WTC11 (cell line): ENCODE measurements around the gene ALAD. TPM values are rescaled to one million over a fixed set of nuclear protein-coding genes. Genes with fewer than 3 reads are reported as not detected.
A peak's percentile ranks its signal among the peaks of the same experiment; 100 is the strongest.

Source experiments
- ATAC-seq: fragments of 200-7000 bp; cut with Tn5 transposase; 2 replicates; pipeline ENCODE4 v1.10.0; 2021; ENCODE audit warnings: mild to moderate bottlenecking, moderate library complexity
- CTCF ChIA-PET: fragments of 300-600 bp; sonication (Branson Sonifier 250); formaldehyde crosslinking; loops from one replicate; lab custom pipeline; 2021; ENCODE audit warnings: antibody characterized with exemption; lab: Charles Lee
- POLR2A ChIA-PET: fragments of 350-600 bp; sonication (Branson Sonifier 250); formaldehyde crosslinking; loops from one replicate; lab custom pipeline; 2021; ENCODE audit warnings: antibody characterized with exemption; lab: Charles Lee
- DNase-seq: peaks from one replicate; pipeline ENCODE4 v3.0.0; 2021; ENCODE audit warnings: low spot score
- H3K27ac Mint-ChIP-seq: 2 replicates; pipeline ENCODE4 v1.8.0; 2021; ENCODE audit warnings: mixed read lengths
- H3K27me3 Mint-ChIP-seq: 2 replicates; pipeline ENCODE4 v1.8.0; 2021; ENCODE audit warnings: low read depth, mild to moderate bottlenecking, moderate library complexity, mixed read lengths
- H3K36me3 Mint-ChIP-seq: 2 replicates; pipeline ENCODE4 v1.8.0; 2021; ENCODE audit warnings: mixed read lengths
- H3K4me1 Mint-ChIP-seq: 2 replicates; pipeline ENCODE4 v1.8.0; 2022; ENCODE audit warnings: mixed read lengths
- H3K4me3 Mint-ChIP-seq: 2 replicates; pipeline ENCODE4 v1.8.0; 2021; ENCODE audit warnings: mild to moderate bottlenecking, moderate library complexity, mixed read lengths
- H3K9me3 Mint-ChIP-seq: 2 replicates; pipeline ENCODE4 v1.8.0; 2021; ENCODE audit warnings: mixed read lengths
- CREM ChIP-seq: sonication (generic); formaldehyde crosslinking; IDR thresholded peaks from 2 replicates; pipeline ENCODE4 v1.8.1; 2022; ENCODE audit warnings: mild to moderate bottlenecking, missing genetic modification reagents, moderate library complexity
- ELF4 ChIP-seq: sonication (generic); formaldehyde crosslinking; IDR thresholded peaks from 2 replicates; pipeline ENCODE4 v1.8.1; 2022; ENCODE audit warnings: low read depth, mild to moderate bottlenecking, moderate library complexity, missing genetic modification reagents
- GRHL2 ChIP-seq: fragments of 250-450 bp; sonication (Bioruptor Pico); IDR thresholded peaks from 2 replicates; pipeline ENCODE4 v1.8.0; 2022; ENCODE audit warnings: mild to moderate bottlenecking, moderate library complexity; ENCODE audit not compliant: insufficient replicate concordance, severe bottlenecking
- IRF2 ChIP-seq: sonication (generic); formaldehyde crosslinking; IDR thresholded peaks from 2 replicates; pipeline ENCODE4 v1.8.0; 2022; ENCODE audit warnings: low read depth, missing genetic modification reagents, borderline replicate concordance
- JUN ChIP-seq: sonication (generic); formaldehyde crosslinking; IDR thresholded peaks from 2 replicates; pipeline ENCODE4 v1.8.0; 2023; ENCODE audit warnings: mild to moderate bottlenecking, missing genetic modification reagents
- NR2C2 ChIP-seq: sonication (generic); formaldehyde crosslinking; IDR thresholded peaks from 2 replicates; pipeline ENCODE4 v1.8.0; 2022; ENCODE audit warnings: mild to moderate bottlenecking, missing genetic modification reagents
- PRRX2 ChIP-seq: fragments of 250-450 bp; sonication (Bioruptor Pico); IDR thresholded peaks from 2 replicates; pipeline ENCODE4 v1.8.0; 2021; ENCODE audit warnings: mild to moderate bottlenecking
- RORB ChIP-seq: fragments of 250-450 bp; sonication (Bioruptor Pico); IDR thresholded peaks from 2 replicates; pipeline ENCODE4 v1.9.0; 2021; ENCODE audit warnings: mild to moderate bottlenecking
- TEAD1 ChIP-seq: sonication (generic); formaldehyde crosslinking; IDR thresholded peaks from 2 replicates; pipeline ENCODE4 v1.8.0; 2022; ENCODE audit warnings: mild to moderate bottlenecking, missing genetic modification reagents
- TEAD4 ChIP-seq: sonication (generic); formaldehyde crosslinking; IDR thresholded peaks from 2 replicates; pipeline ENCODE4 v1.8.0; 2022; ENCODE audit warnings: mild to moderate bottlenecking, missing genetic modification reagents
- TP53 ChIP-seq: sonication (generic); formaldehyde crosslinking; IDR thresholded peaks from 2 replicates; pipeline ENCODE4 v1.8.1; 2023; ENCODE audit warnings: mild to moderate bottlenecking, missing genetic modification reagents
- ZNF232 ChIP-seq: sonication (generic); formaldehyde crosslinking; IDR thresholded peaks from 2 replicates; pipeline ENCODE4 v1.8.0; 2022; ENCODE audit warnings: mild to moderate bottlenecking, missing genetic modification reagents
- total RNA-seq: library from RNA; stranded (reverse); gene quantifications from 3 replicates; pipeline ENCODE4 v1.2.3, GENCODE V29; 2021
- TF ChIP-seq, protein P1 (sequence below): sonication (generic); formaldehyde crosslinking; IDR thresholded peaks from 2 replicates; pipeline ENCODE4 v1.8.1; 2022; ENCODE audit warnings: low read depth, mild to moderate bottlenecking, moderate library complexity, missing genetic modification reagents, borderline replicate concordance
- TF ChIP-seq, protein P2 (sequence below): sonication (generic); formaldehyde crosslinking; IDR thresholded peaks from 2 replicates; pipeline ENCODE4 v1.8.0; 2022; ENCODE audit warnings: mild to moderate bottlenecking, missing genetic modification reagents
- TF ChIP-seq, protein P3 (sequence below): sonication (generic); formaldehyde crosslinking; IDR thresholded peaks from 2 replicates; pipeline ENCODE4 v1.8.0; 2023; ENCODE audit warnings: mild to moderate bottlenecking, missing genetic modification reagents
- TF ChIP-seq, protein P4 (sequence below): sonication (generic); formaldehyde crosslinking; conservative IDR thresholded peaks from 2 replicates; pipeline ENCODE4 v1.8.1; 2022; ENCODE audit warnings: mild to moderate bottlenecking, missing genetic modification reagents
- TF ChIP-seq, protein P5 (sequence below): fragments of 250-450 bp; sonication (Bioruptor Pico); IDR thresholded peaks from 2 replicates; pipeline ENCODE4 v1.9.0; 2021; ENCODE audit warnings: mild to moderate bottlenecking
- TF ChIP-seq, protein P6 (sequence below): sonication (generic); formaldehyde crosslinking; IDR thresholded peaks from 2 replicates; pipeline ENCODE4 v1.8.0; 2023; ENCODE audit warnings: missing genetic modification reagents, mild to moderate bottlenecking, borderline replicate concordance
- TF ChIP-seq, protein P7 (sequence below): sonication (generic); formaldehyde crosslinking; IDR thresholded peaks from 2 replicates; pipeline ENCODE4 v1.8.0; 2022; ENCODE audit warnings: mild to moderate bottlenecking, missing genetic modification reagents

The ALAD gene
- total RNA-seq, 1 experiment from 2014 or later, result 15.9 TPM

DNA sequence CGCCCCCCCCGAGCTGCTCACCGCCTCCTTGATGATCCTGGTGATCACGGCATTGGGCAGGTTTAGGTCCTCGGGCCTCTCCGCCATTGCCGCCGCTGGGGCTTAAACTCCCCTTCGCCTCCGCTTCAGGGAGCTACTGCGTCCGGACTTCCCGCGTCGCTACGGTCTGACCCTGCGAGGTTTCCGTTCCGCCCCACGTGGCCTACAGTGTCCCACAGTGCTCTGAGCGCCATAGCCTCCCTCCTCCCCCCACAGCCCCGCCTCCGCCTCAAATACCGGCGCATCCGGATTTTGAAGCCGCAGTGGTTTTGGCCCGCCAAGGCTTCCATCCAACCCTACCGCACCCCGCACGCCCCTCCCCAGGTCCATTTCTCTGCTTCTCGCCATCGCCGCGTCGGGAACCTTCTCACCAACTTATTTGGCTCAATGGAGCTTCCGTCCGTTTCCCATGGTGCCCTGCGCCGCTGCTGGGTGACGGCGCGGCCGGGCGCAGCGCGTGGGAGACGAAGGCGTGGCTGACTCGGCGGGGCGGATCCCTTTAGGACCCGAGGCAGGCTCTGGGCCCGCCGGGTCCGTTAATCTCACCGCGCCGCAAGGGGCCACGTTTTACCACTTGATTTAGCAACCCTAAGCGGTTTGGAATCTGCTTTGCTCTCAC, 9.3 kb upstream of the ALAD start, which contains the start of the genes C9orf43 and POLE3:
TSS of gene C9orf43 (plus strand) at position 541 of the 658 bp plus-strand sequence. CDS start 2,747 bp downstream, outside the sequence.
TSS of gene POLE3 (minus strand) at position 469 of the 658 bp plus-strand sequence. CDS start at position 87, 382 bp downstream.
- Mint-ChIP-seq H3K27me3 (no peaks in the 10 kb centered on the region), H3K9me3 (no peaks in the 10 kb centered on the region), H3K4me1 (peaks cover 18% of the 10 kb centered on the region), H3K27ac (peak within 1 kb of the TSS; percentile 99), H3K36me3 (peaks cover 27% of the 10 kb centered on the region), H3K4me3 (peak within 1 kb of the TSS; percentile 87)
- CTCF ChIA-PET, result interaction anchor here (0.7 to 2.7 kb wide), 19 partner anchors 8 to 248 kb away, joined by 3 to 13 read pairs (median 4); partner anchors contain the start of genes ALAD, BSPRY, CDC26 and HDHD3
- DNase-seq, result peak; percentile 90
- peak; percentile 90 for ATAC-seq
- POLR2A ChIA-PET, result interaction anchor here (0.5 to 2.3 kb wide), 11 partner anchors 33 to 259 kb away, joined by 3 to 7 read pairs (median 4); partner anchors contain the start of genes CDC26, HDHD3, PRPF4 and WDR31
- TF ChIP-seq TEAD4 (0 out of 2 replicates have a peak, but pooled peaks have one; percentile 8), CREM (CRISPR knock-in tag) (peak; percentile 77; the same call in 1 of the 2 replicates), ELF4 (CRISPR knock-in tag) (no peak), PRRX2 (CRISPR knock-in tag) (no peak), TEAD1 (CRISPR knock-in tag) (peak; percentile 65; the same call in 1 of the 2 replicates), NR2C2 (CRISPR knock-in tag) (no peak; the same call in 1 of the 2 replicates), GRHL2 (CRISPR knock-in tag) (no peak), JUN (CRISPR knock-in tag) (0 out of 2 replicates have a peak, but pooled peaks have one; percentile 38), TP53 (CRISPR knock-in tag) (peak; percentile 52; the same call in 1 of the 2 replicates), RORB (CRISPR knock-in tag) (no peak), ZNF232 (CRISPR knock-in tag) (peak; percentile 84), IRF2 (CRISPR knock-in tag) (no peak)
- TF ChIP-seq, protein P1, sequence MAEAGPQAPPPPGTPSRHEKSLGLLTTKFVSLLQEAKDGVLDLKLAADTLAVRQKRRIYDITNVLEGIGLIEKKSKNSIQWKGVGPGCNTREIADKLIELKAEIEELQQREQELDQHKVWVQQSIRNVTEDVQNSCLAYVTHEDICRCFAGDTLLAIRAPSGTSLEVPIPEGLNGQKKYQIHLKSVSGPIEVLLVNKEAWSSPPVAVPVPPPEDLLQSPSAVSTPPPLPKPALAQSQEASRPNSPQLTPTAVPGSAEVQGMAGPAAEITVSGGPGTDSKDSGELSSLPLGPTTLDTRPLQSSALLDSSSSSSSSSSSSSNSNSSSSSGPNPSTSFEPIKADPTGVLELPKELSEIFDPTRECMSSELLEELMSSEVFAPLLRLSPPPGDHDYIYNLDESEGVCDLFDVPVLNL (CRISPR knock-in tag), result peak; percentile 46; the same call in 1 of the 2 replicates
- TF ChIP-seq, protein P2, sequence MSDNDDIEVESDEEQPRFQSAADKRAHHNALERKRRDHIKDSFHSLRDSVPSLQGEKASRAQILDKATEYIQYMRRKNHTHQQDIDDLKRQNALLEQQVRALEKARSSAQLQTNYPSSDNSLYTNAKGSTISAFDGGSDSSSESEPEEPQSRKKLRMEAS (CRISPR knock-in tag), result peak; percentile 95
- TF ChIP-seq, protein P3, sequence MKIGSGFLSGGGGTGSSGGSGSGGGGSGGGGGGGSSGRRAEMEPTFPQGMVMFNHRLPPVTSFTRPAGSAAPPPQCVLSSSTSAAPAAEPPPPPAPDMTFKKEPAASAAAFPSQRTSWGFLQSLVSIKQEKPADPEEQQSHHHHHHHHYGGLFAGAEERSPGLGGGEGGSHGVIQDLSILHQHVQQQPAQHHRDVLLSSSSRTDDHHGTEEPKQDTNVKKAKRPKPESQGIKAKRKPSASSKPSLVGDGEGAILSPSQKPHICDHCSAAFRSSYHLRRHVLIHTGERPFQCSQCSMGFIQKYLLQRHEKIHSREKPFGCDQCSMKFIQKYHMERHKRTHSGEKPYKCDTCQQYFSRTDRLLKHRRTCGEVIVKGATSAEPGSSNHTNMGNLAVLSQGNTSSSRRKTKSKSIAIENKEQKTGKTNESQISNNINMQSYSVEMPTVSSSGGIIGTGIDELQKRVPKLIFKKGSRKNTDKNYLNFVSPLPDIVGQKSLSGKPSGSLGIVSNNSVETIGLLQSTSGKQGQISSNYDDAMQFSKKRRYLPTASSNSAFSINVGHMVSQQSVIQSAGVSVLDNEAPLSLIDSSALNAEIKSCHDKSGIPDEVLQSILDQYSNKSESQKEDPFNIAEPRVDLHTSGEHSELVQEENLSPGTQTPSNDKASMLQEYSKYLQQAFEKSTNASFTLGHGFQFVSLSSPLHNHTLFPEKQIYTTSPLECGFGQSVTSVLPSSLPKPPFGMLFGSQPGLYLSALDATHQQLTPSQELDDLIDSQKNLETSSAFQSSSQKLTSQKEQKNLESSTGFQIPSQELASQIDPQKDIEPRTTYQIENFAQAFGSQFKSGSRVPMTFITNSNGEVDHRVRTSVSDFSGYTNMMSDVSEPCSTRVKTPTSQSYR, result peak; percentile 92
- TF ChIP-seq, protein P4, sequence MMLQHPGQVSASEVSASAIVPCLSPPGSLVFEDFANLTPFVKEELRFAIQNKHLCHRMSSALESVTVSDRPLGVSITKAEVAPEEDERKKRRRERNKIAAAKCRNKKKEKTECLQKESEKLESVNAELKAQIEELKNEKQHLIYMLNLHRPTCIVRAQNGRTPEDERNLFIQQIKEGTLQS (CRISPR knock-in tag), result no peak
- TF ChIP-seq, protein P5, sequence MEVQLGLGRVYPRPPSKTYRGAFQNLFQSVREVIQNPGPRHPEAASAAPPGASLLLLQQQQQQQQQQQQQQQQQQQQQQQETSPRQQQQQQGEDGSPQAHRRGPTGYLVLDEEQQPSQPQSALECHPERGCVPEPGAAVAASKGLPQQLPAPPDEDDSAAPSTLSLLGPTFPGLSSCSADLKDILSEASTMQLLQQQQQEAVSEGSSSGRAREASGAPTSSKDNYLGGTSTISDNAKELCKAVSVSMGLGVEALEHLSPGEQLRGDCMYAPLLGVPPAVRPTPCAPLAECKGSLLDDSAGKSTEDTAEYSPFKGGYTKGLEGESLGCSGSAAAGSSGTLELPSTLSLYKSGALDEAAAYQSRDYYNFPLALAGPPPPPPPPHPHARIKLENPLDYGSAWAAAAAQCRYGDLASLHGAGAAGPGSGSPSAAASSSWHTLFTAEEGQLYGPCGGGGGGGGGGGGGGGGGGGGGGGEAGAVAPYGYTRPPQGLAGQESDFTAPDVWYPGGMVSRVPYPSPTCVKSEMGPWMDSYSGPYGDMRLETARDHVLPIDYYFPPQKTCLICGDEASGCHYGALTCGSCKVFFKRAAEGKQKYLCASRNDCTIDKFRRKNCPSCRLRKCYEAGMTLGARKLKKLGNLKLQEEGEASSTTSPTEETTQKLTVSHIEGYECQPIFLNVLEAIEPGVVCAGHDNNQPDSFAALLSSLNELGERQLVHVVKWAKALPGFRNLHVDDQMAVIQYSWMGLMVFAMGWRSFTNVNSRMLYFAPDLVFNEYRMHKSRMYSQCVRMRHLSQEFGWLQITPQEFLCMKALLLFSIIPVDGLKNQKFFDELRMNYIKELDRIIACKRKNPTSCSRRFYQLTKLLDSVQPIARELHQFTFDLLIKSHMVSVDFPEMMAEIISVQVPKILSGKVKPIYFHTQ (CRISPR knock-in tag), result no peak
- TF ChIP-seq, protein P6, sequence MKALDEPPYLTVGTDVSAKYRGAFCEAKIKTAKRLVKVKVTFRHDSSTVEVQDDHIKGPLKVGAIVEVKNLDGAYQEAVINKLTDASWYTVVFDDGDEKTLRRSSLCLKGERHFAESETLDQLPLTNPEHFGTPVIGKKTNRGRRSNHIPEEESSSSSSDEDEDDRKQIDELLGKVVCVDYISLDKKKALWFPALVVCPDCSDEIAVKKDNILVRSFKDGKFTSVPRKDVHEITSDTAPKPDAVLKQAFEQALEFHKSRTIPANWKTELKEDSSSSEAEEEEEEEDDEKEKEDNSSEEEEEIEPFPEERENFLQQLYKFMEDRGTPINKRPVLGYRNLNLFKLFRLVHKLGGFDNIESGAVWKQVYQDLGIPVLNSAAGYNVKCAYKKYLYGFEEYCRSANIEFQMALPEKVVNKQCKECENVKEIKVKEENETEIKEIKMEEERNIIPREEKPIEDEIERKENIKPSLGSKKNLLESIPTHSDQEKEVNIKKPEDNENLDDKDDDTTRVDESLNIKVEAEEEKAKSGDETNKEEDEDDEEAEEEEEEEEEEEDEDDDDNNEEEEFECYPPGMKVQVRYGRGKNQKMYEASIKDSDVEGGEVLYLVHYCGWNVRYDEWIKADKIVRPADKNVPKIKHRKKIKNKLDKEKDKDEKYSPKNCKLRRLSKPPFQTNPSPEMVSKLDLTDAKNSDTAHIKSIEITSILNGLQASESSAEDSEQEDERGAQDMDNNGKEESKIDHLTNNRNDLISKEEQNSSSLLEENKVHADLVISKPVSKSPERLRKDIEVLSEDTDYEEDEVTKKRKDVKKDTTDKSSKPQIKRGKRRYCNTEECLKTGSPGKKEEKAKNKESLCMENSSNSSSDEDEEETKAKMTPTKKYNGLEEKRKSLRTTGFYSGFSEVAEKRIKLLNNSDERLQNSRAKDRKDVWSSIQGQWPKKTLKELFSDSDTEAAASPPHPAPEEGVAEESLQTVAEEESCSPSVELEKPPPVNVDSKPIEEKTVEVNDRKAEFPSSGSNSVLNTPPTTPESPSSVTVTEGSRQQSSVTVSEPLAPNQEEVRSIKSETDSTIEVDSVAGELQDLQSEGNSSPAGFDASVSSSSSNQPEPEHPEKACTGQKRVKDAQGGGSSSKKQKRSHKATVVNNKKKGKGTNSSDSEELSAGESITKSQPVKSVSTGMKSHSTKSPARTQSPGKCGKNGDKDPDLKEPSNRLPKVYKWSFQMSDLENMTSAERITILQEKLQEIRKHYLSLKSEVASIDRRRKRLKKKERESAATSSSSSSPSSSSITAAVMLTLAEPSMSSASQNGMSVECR, result peak; percentile 24
- TF ChIP-seq, protein P7, sequence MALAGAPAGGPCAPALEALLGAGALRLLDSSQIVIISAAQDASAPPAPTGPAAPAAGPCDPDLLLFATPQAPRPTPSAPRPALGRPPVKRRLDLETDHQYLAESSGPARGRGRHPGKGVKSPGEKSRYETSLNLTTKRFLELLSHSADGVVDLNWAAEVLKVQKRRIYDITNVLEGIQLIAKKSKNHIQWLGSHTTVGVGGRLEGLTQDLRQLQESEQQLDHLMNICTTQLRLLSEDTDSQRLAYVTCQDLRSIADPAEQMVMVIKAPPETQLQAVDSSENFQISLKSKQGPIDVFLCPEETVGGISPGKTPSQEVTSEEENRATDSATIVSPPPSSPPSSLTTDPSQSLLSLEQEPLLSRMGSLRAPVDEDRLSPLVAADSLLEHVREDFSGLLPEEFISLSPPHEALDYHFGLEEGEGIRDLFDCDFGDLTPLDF (CRISPR knock-in tag), result peak; percentile 53
